ENCODE measurements around the gene PBX1.

The PBX1 gene

DNA sequence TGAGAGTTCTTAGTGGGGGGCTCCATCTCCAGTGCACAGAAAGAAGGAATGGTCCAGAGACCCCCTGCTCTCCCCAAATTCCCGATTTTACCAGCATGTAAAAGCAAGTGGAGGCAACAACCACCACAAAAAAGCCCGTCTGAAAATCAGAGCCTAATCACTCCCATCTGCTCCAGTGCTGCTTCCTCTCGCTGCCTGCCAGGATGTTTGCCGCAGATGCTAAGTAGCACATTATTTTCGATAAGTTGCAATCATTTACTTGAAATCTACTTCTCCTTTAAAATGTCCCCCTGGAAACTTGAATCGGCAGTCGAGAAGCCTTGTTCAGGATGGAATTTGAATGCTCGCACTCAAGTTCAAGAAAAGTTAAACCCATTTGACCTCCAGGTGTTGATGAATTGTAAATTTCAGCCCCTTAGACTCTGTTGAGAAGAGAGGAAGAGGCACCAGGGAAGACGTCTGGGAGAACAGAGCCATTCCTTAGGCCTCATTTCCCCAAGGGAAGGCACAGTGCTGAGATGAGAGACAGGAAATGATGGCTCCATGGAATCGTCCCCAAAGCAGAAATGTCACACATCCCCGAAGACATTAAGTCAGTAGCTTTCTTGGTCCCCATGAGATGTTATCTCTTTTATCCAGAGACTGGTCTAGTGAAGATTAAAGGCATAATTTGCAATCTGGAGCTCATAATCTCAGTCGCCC lies 221.3 kb downstream of the PBX1 start:
- in situ Hi-C loops (cut with MboI; ENCODE audit: low pct_unique_long_range_greater_than_20kb, low sequenced_read_pairs), result no loop called here
- no peak for DNase-seq

DNA sequence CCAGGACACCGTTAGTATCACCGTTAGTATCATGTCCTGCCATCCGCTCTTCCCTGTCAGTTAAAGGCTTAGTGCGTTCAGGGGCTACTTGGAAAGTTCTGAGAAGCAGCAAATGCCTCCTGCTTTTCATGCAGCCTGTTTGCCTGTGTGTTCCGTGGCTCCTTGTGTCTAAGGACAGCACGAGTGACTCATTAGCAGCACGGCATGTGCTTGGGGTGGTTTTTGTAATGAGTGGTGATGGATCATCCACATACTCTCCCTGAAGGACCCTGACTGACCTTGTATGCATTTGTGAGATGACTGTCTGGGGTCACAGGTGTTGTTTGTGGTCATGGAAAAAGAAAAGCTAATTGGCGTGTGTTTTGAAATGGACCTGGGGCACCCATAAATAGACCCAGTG lies 221.9 kb downstream of the PBX1 start:
- DNase-seq, result no peak
- in situ Hi-C loops (cut with MboI; ENCODE audit: low pct_unique_long_range_greater_than_20kb, low sequenced_read_pairs), result no loop called here

DNA sequence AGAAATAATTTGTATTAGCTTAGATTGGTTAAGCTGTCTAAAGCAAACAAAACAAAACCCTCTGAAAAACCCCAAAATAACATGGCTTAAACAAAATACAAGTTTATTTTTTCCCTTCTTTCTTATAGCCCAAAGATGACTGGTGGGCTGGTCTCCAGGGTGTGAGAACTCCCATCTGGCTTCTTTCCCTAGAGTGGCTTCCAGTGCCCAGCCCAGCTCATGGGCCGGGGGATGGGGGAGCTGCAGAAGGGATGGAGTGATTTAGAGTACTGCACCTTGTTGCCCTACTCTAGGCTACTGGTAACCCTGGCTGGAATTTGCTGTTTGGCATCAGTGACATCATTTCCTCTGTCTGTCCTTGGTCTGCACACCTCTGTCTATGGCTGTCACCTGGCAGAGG lies 223.0 kb downstream of the PBX1 start:
- in situ Hi-C loops (cut with MboI; ENCODE audit: low pct_unique_long_range_greater_than_20kb, low sequenced_read_pairs), result no loop called here
- DNase-seq, result no peak

DNA sequence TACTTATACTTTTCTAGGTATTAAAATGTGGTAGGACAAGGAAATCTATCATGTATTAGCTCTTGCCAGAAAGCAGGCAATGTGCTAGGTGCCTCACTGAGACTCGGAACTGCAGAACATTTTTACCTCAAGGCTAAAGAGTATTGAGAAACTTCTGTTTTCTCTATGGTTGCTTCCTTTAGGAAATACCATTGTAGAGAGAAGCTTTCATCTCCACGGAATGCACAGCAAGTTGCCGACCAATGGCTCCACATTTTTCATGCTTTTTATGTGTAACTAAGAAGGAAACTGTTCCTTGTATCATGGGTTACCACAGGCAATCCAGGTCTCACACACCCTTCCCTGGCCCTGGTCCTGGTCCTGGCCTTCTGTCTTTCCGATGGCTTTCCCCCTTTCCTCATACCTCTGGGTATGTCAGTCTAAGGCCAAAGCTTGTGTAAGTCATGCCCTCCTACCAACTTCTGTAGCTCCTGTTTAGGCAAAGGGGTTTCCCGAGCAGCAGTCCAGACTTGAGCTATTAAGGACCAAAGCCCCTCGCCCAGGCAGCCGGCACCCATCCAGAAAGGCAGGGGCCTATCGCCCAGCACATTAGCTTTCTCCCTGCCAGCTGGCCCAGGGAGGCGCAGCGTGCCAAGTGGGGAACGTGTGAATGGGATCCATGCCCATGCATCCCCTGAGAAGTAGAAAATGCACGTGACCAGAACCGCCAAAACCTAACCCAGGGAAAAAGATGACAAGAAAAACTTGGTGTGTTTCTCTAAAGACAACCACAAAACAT lies 225.0 kb downstream of the PBX1 start:
- in situ Hi-C loops (cut with MboI; ENCODE audit: low pct_unique_long_range_greater_than_20kb, low sequenced_read_pairs), result no loop called here

DNA sequence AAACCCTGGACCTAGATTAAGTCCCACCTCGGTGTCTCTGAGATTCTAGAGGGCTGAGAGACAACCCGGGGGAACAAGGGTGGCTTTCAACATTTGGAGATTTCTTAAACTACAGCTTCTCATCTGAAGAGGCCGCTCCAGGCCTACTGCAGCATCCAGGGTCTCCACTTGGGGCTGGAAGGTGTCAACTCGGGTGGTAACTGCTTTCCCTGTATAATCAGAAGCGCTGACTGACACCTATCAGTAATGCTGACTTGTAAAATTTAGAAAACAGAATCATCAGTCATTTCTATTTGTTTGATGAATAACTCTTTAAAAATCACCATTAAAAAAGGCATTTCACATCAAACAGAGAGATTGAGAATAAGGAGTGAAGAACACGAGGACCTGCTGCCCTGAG lies 226.0 kb downstream of the PBX1 start:
- in situ Hi-C loops (cut with MboI; ENCODE audit: low pct_unique_long_range_greater_than_20kb, low sequenced_read_pairs), result no loop called here
- no peak for DNase-seq

More for the DNA sequence above, 225.0 kb downstream of the PBX1 start:
- no peak for DNase-seq

DNA sequence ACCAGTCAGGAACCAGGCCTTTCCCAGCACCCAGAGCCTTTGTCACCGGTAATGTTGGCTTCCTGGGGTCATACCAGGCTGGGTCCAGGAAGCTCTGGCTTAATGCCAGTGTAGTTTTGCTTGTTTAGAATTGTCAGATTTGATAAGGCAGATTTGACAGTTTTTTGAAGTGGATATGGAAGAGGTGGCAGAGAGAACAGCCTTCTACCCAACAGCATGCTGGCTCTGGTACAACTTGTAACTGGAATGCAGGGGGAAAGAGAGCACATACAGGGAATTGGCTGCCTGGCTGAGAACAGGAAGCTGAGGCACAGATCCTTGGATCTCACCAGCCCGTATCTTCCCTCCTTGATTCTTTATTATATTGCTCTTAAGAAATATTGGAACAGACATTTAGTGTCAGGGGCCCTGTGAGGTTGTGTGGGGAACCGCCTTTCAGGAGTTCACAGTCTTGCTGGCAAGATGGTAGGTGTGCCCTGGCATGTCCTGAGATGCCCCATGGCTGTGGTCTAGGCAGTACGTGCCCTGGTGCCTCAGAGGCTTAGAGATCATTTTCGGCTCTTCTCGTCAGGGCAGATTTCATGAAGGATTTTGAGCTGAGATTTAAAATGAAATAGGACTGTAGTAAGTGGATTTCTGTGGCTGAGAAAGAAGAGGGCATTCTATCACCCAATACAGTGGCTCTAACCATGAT lies 227.0 kb downstream of the PBX1 start:
- in situ Hi-C loops (cut with MboI; ENCODE audit: low pct_unique_long_range_greater_than_20kb, low sequenced_read_pairs), result no loop called here
- no peak for DNase-seq

DNA sequence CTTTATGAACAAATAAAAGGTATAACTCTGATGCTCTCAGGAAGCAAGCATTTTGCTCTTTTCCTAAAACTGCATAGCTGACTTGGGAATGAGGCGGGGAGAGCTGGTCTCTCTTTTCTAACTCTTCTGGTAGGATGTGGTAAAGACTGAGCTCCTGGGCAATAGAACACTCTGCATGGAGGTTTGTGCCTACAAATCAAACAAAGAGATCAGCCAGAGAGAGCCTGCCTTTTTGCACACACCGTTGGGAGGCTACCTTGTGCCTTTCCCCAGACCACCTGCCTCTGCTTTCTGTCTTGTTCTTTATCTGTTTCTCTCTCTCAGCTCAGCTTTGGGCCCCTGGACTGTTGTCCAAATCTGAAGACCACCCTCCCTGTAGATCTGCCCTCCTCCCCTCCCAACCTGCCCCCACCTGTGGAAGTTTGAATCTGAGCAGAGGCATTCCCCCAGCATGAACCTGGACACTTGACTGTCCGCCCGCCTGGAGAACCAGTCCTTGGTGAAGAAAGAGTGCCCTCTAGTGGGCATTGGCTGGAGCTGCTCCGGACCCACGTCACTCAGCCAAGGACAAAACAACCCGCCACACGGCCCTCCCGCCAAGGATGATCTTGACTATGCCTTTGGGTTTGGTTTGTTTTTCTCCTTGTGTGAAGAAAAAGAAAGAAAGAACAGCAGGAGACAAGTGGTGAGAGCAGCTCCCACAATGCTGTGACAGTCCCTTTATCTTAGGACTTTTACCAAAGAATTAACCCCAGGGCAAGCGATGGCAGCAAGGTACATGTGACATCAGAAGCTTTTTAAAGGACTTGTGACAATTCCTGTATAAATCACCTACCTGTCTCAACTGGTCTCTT lies 228.2 kb downstream of the PBX1 start:
- in situ Hi-C loops (cut with MboI; ENCODE audit: low pct_unique_long_range_greater_than_20kb, low sequenced_read_pairs), result no loop called here
- peak; percentile 66 for DNase-seq

DNA sequence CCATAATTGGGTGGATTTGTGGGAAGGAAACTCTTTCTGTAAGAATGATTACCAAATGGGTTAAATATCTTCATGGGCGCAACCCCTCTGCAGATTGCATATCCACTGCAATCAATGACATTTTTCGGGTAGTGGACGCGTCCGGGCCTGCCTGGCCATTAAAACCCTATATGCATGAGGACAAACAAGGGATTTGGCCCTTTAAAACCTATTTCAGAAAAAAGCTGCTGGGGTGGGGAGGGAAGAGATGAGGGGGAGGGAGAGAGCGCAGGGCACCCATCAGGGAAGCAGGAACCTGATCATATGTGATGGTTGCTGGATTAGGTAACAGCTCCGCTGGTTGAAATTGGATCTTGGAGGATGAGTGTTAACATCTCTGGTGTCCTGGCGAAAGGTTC lies 228.8 kb downstream of the PBX1 start:
- in situ Hi-C loops (cut with MboI; ENCODE audit: low pct_unique_long_range_greater_than_20kb, low sequenced_read_pairs), result no loop called here
- DNase-seq, result no peak

DNA sequence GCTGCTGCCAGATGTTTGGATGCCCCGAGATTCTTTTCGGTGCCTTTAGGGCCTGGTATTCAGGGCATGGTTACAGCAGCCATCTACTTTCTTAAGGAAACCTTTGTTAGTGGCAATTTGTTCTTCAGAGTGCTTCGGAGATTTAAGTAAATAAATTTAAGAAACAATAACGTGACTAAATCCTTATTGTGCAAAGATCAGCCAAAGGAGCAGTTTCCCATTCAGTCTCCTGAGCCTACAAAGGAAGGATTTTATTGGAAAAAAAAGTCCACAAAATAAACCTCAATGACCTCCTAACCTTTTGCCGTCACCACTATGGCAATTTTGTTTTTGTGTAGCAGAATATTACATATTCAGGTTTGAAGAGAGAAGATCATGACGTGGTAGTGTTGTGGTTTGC lies 231.1 kb downstream of the PBX1 start:
- in situ Hi-C loops (cut with MboI; ENCODE audit: low pct_unique_long_range_greater_than_20kb, low sequenced_read_pairs), result no loop called here
- DNase-seq, result no peak

DNA sequence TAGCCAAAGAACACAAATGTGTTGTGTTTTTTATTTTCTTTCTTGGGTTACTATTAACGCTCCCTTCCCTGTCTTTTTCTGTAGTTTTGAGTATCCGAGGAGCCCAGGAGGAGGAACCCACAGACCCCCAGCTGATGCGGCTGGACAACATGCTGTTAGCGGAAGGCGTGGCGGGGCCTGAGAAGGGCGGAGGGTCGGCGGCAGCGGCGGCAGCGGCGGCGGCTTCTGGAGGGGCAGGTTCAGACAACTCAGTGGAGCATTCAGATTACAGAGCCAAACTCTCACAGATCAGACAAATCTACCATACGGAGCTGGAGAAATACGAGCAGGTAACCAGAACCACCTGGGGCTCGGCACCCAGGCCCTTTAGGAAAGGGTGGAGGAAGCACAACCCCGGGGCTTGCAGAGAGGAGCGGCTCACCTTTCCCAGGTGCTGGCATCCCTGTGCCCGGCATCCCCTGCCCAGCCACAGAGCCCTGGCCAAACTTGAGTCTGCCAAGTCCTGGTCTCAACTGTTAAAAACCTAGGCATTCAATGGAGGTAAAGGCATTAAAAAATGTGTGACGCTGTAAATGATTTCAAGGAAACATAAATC lies 233.5 kb downstream of the PBX1 start:
- no peak for DNase-seq
- in situ Hi-C loops (cut with MboI; ENCODE audit: low pct_unique_long_range_greater_than_20kb, low sequenced_read_pairs), result no loop called here

DNA sequence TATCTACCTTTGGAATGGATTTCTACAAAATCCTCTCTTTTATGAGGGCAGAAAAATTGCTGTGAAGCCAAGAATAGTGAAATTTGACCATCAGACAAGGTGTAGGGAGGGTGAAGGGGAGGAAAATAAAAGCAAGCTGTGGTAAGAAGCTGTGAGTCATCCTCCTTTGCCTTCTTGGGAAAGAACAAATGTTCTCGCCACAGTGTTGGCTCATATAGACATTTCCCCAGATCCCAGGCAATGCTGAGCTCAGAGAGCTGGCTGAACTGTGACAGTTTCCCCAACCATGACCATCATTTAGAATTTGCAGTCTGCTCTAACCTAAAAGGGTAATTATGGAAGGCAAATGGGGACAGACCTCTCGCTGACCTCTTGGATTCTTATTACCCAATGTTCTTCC lies 235.4 kb downstream of the PBX1 start:
- in situ Hi-C loops (cut with MboI; ENCODE audit: low pct_unique_long_range_greater_than_20kb, low sequenced_read_pairs), result no loop called here
- DNase-seq, result no peak

DNA sequence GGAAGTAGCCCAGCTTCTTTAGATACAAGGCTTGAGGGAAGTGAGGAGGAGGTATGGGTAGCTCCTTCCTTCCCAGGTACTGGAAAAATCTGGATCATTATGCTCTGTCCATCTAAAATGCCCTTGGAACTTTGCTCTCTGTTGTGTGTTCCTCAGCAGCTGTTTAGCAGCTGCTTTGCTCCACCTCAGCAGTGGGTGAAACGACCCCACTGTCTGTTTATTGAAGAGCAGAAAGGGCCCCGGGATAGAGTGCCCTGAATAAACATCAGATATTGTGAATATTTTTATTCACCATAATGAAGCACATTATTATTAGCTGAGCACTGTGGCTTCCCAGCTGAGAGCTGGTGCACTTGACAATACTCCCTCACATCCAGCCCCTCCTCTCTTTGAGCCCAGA lies 237.9 kb downstream of the PBX1 start:
- DNase-seq, result no peak
- in situ Hi-C loops (cut with MboI; ENCODE audit: low pct_unique_long_range_greater_than_20kb, low sequenced_read_pairs), result no loop called here

DNA sequence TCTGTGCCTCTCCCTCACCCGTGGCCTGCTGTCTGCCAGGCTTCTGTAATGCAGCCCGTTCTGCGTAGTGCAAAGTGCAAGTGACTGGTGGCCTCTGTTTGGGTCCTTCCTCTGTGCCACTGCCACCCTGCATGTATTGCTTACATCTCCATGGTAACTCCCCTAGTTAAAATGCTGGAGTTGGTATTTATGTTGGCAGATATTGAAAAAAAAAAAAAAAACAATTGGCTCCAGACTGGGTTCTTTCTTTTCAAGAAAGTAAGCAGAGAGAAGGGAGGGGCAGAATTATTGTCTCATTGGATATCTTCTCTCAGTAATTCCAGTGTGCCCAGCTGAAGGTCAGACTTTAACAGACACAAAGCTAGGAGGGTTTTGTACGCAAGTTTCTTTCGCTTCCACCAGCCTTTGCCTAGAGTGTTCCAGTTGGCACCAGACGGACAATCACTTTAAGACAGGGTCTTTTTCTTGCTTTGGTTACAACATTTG lies 242.3 kb downstream of the PBX1 start:
- in situ Hi-C loops (cut with MboI; ENCODE audit: low pct_unique_long_range_greater_than_20kb, low sequenced_read_pairs), result no loop called here
- DNase-seq, result no peak

DNA sequence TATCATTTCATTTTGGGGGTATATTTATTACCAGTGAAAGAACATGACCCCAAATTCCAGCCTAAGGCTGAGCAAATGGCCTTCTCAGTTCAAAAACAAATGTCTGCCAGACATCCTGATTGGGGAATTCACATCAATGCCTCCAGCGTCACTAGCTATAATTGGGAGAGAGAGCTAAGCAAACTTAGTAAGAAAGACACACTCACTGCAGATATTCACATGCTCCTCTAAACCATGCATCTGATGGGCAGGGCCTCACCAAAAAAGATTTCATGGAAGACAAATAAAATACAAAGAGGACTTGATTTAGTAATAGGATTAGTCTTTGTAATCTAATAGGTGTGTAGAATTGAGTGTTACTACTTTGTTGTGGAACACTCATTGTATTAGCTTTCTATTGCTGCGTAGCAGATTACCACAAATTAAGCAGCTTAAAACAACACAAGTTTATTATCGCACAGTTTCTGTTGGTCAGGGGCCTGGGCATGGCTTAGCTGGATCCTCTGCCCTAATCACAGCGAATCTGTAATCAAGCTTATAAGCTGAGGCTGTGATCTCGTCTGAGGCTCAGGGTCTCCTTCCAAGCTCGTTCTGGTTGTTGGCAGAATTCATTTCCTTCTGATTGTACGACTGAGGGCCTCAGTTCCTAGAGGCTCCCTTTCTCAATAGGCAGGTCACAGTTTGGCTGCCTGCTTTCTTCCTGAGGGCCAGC lies 243.0 kb downstream of the PBX1 start:
- no peak for DNase-seq
- in situ Hi-C loops (cut with MboI; ENCODE audit: low pct_unique_long_range_greater_than_20kb, low sequenced_read_pairs), result no loop called here

DNA sequence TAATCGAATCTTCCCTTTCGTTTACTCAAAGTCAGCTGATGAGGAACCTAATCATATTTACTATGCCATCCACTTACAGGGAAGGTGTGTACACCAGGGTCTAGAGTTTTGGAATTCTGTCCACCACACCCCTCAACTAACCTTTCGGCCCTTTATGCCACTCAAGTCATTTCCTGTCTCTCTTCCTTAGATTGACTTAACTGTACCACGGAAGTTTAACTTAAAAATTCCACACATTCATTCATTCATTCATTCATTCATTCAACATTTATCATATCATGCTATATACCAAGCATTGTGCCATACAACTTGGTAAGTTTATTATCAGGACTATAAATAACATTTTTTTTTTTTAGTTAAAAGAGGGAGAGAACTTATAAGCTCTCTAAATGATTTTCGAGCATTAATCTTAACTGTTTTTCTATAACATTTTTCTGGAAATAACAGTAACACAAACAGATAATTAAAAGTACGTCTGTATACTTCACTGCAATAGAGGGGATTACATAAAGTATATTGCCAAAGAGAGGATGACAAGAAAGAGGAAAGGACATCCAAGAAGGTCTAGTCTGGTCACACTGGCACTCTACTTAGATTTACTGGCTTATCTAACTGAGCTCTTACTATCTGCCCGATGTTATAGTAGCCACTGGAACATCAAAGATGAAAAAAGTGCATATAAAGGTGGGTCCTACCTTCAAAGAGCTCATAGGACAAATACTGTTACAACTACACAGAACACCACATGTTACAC lies 243.7 kb downstream of the PBX1 start:
- in situ Hi-C loops (cut with MboI; ENCODE audit: low pct_unique_long_range_greater_than_20kb, low sequenced_read_pairs), result no loop called here
- no peak for DNase-seq

DNA sequence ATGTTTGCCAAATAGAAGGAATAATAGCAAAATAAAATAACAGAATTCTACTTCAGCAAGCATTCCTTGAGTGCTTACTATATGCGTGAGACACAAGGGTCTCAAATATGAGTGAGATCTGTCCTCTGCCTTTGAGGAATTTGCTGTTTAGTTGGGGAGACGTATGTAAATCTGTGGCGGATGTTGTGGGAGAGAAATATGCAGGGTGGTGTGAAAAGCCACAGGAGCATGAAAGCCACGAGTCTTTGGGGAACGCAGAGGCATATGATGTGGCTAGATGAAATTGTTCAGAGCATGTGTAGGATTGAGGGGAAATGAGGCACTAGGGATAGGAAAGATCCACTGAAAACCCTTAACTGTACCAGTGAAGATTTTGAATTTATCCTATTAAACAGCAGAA lies 244.4 kb downstream of the PBX1 start:
- in situ Hi-C loops (cut with MboI; ENCODE audit: low pct_unique_long_range_greater_than_20kb, low sequenced_read_pairs), result no loop called here
- DNase-seq, result no peak

DNA sequence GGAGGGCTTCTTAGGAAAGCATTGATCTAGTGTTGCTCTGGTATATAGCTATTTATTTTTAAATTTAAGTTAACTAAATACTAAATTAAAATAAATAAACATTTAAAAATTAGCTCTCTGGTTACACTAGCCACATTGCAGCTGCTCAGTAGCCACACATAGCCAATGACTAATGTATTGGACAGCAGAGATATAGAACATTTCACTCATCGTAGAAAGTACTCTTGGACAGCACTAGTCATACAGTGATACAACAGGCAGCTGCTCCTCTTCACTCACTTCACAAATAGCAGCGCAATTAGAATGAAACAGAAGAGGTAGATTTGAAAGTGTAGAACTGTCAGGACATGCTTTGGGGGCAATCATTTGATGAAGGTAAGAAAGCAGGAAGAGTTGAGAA lies 245.4 kb downstream of the PBX1 start:
- DNase-seq, result no peak
- in situ Hi-C loops (cut with MboI; ENCODE audit: low pct_unique_long_range_greater_than_20kb, low sequenced_read_pairs), result no loop called here

DNA sequence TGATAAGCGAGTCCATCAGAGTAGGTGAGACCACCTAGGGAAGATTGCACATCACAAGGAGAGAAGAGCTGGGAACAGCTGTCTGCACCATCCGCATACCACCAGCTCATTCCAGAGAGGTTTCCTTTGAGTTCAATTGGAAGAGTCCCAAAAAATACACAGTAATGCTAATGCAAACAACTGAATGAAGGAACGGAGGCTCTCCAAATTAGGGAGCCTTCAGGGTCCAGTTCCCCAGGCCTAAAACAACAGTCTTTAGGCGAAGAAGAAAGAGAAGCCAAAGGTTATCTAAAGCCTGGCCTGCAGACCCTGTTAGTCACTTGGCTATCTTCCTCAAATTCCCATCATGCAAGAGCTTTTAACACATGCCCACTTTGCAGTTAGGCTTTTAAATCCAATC lies 246.4 kb downstream of the PBX1 start:
- in situ Hi-C loops (cut with MboI; ENCODE audit: low pct_unique_long_range_greater_than_20kb, low sequenced_read_pairs), result no loop called here
- DNase-seq, result no peak

Measured in KBM-7 (cell line).